Calu3 (cell line): Measurements from ENCODE around the gene ZNF213. TPM values are rescaled to one million over a fixed set of nuclear protein-coding genes. Genes with fewer than 3 reads are reported as not detected.
"Not testable (repeated sequence)": the region's sequence is repeated elsewhere in the genome, so short reads cannot be mapped to it uniquely, and the experiment has no call there.

ENCODE experiments used
- BruUV-seq: library from RNA; stranded (reverse); fragments of 400-500 nt; replicated peaks from 2 replicates; lab custom pipeline; 2021; lab: Mats Ljungman, UMichigan
- CTCF ChIA-PET: fragments of 300-600 bp; sonication (Branson Sonifier 250); formaldehyde crosslinking; loops from one replicate; lab custom pipeline; 2022; ENCODE audit warnings: antibody characterized with exemption; lab: Charles Lee
- DNase-seq: peaks from one replicate; pipeline ENCODE4 v3.0.0; 2022
- H3K27ac Mint-ChIP-seq: one replicate; pipeline ENCODE4 v1.8.0; 2022; ENCODE audit warnings: mixed read lengths; ENCODE audit not compliant: unreplicated experiment
- H3K27me3 Mint-ChIP-seq: one replicate; pipeline ENCODE4 v1.8.0; 2022; ENCODE audit warnings: mixed read lengths; ENCODE audit not compliant: unreplicated experiment
- H3K36me3 Mint-ChIP-seq: one replicate; pipeline ENCODE4 v1.8.0; 2022; ENCODE audit warnings: mild to moderate bottlenecking, moderate library complexity, mixed read lengths; ENCODE audit not compliant: insufficient read depth, unreplicated experiment
- H3K4me1 Mint-ChIP-seq: one replicate; pipeline ENCODE4 v1.8.0; 2022; ENCODE audit warnings: mild to moderate bottlenecking, low read depth, mixed read lengths; ENCODE audit not compliant: unreplicated experiment
- H3K4me3 Mint-ChIP-seq: one replicate; pipeline ENCODE4 v1.8.0; 2022; ENCODE audit warnings: mild to moderate bottlenecking, low read depth, moderate library complexity, mixed read lengths; ENCODE audit not compliant: unreplicated experiment
- H3K9me3 Mint-ChIP-seq: one replicate; pipeline ENCODE4 v1.8.0; 2022; ENCODE audit warnings: low read depth, mixed read lengths; ENCODE audit not compliant: unreplicated experiment
- intact Hi-C: fragments of 100-400 bp; cut with micrococcal nuclease; formaldehyde crosslinking; loops from one replicate; pipeline ENCODE4 v1.10.0; 2022; ENCODE audit not compliant: unreplicated experiment
- total RNA-seq: library from RNA; stranded (reverse); gene quantifications from 2 replicates; pipeline ENCODE4 v1.2.3, GENCODE V29; 2022
- TF ChIP-seq, protein P1 (sequence below): fragments of 200-600 bp; IDR thresholded peaks from one replicate; pipeline ENCODE4 v1.8.0; 2022; ENCODE audit warnings: antibody characterized with exemption; ENCODE audit not compliant: unreplicated experiment

ZNF213 gene
- total RNA-seq, 1 experiment from 2014 or later, result 11.8 TPM

DNA sequence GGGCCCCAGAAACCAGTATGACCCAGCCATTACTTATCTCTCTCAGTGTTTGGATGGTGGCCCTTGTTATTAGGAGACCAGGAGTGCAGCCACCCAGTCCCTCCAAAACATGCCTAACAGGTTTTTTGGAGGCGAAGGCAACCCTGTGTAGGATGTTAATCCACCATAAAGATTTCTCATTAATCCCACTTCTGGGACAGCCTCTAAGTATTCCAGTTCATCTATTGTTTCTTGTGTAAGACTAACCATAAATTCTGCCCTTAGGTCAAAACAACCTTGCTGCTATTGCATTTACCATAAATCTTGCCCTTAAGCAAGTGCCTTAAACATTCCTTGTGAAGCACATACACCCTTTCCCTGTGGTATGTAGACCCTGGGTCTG, 31.7 kb downstream of the ZNF213 start:
- DNase-seq, result no peak
- CTCF ChIA-PET, result interaction anchor here (0.6 to 1.1 kb wide), 6 partner anchors 14 to 135 kb away, joined by 3 to 12 read pairs (median 6); no protein-coding TSS in a partner anchor
- Mint-ChIP-seq H3K27ac (no peak overlapping the region), H3K9me3 (no peaks in the 10 kb centered on the region), H3K4me1 (peaks cover 17% of the 10 kb centered on the region), H3K4me3 (no peak overlapping the region), H3K36me3 (peaks cover 9% of the 10 kb centered on the region), H3K27me3 (peaks cover 38% of the 10 kb centered on the region)
- TF ChIP-seq, protein P1, sequence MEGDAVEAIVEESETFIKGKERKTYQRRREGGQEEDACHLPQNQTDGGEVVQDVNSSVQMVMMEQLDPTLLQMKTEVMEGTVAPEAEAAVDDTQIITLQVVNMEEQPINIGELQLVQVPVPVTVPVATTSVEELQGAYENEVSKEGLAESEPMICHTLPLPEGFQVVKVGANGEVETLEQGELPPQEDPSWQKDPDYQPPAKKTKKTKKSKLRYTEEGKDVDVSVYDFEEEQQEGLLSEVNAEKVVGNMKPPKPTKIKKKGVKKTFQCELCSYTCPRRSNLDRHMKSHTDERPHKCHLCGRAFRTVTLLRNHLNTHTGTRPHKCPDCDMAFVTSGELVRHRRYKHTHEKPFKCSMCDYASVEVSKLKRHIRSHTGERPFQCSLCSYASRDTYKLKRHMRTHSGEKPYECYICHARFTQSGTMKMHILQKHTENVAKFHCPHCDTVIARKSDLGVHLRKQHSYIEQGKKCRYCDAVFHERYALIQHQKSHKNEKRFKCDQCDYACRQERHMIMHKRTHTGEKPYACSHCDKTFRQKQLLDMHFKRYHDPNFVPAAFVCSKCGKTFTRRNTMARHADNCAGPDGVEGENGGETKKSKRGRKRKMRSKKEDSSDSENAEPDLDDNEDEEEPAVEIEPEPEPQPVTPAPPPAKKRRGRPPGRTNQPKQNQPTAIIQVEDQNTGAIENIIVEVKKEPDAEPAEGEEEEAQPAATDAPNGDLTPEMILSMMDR, result no peak
- intact Hi-C loops, result no loop called here
- no TSS peak for BruUV-seq

- H3K27ac Mint-ChIP-seq, BruUV-seq, DNase-seq, intact Hi-C loops, H3K9me3 Mint-ChIP-seq, H3K4me3 Mint-ChIP-seq: not testable (repeated sequence)
- CTCF ChIA-PET, result interaction anchor here (0.6 to 1.4 kb wide), 3 partner anchors 10 to 39 kb away, joined by 3 to 5 read pairs (median 4); no protein-coding TSS in a partner anchor
- Mint-ChIP-seq H3K36me3 (peaks cover 19% of the 10 kb centered on the region), H3K27me3 (peaks cover 47% of the 10 kb centered on the region), H3K4me1 (peaks cover 30% of the 10 kb centered on the region)
Measured at GRCh38 chr16:3168729-3169128, 33.9 kb downstream of the ZNF213 start.

DNA sequence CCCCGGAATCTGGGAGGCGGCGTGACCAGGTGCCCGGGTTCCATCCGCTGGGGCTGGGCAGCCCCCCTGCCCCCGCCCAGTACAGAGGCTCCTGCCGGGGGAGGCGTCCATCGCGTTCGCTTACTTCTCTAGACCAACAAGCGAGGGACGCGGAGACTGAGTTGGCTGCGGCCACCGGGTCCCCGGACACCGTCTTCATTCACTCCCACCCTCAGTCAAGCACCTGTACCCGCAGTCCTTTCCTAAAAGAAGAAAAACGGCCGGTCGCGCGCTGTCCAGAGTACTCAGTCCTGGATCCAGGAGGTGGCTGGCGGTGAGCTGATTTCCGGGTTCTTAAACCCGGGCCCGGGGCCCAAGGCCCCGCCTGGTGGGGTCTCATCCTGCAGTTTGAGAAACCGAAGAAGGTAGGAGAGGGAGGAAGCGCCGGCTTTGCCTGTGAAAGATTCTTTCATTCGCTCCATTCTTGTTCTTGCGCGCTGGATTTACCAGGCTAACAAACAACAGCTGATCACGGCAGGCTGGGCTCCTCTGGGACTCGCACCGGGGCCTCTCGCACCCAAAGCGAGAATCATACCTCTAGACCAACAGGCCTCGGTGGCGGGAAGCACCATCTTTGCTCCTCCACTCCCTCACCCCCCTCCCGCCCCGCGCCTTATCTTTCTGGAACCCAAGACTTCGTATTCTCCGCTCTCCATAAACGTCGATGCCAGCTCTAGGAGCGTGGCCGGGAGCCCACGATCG, 35.8 kb downstream of the ZNF213 start:
- no TSS peak for BruUV-seq
- Mint-ChIP-seq H3K4me3 (peak overlapping the region; percentile 54), H3K27me3 (peaks cover 66% of the 10 kb centered on the region)

DNA sequence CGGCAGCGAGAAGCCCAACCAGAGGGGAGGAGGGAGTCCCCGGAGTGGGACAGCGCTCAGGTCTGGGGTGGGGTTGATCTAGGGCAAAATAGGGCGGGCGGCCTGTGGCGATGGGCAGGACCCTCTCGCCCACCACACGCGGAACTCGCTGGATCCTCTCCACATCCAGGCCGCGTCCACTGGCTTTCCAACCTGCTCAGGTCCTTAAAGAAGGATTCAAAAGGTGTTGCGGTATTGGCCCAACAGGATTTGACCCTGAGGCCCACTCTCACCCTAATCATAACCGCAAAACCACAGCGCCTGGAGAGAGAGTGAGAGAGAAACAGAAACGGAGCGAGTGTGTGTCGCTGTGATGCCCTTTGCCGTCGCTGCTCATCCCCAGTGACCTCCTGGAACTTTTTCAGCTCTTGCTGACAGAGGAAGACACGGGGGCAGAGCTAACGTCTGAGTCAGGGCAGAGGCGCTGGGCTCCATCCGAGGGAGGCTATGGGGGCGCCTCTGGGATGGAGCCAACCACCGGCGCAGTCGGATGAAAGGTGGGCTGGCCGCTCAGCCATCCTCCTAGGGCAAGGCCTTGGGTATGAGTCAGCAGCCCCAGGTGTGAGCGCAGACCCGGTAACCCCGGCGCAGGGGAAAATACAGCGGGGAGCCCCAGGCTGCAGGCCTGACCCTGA, 36.5 kb downstream of the ZNF213 start:
- H3K9me3 Mint-ChIP-seq, result no peaks in the 10 kb centered on the region
- CTCF ChIA-PET, result interaction anchor here (0.7 to 1.8 kb wide), 3 partner anchors 13 to 42 kb away, joined by 5 to 12 read pairs (median 7); no protein-coding TSS in a partner anchor
- BruUV-seq, result no TSS peak
- peak overlapping the region; percentile 78 for H3K27ac Mint-ChIP-seq
- H3K4me3 Mint-ChIP-seq, result peak overlapping the region; percentile 54
- TF ChIP-seq, protein P1, result no peak
- H3K36me3 Mint-ChIP-seq, result peaks cover 37% of the 10 kb centered on the region
- peaks cover 28% of the 10 kb centered on the region for H3K4me1 Mint-ChIP-seq
- peak; percentile 43 for DNase-seq
- H3K27me3 Mint-ChIP-seq, result peaks cover 73% of the 10 kb centered on the region
- intact Hi-C loops, result no loop called here

More for the DNA sequence above, 35.8 kb downstream of the ZNF213 start:
- TF ChIP-seq, protein P1, result no peak
- no peak overlapping the region for H3K27ac Mint-ChIP-seq
- H3K4me1 Mint-ChIP-seq, result peaks cover 30% of the 10 kb centered on the region
- H3K9me3 Mint-ChIP-seq, result no peaks in the 10 kb centered on the region
- intact Hi-C loops, result no loop called here
- DNase-seq, result no peak
- peaks cover 32% of the 10 kb centered on the region for H3K36me3 Mint-ChIP-seq
- CTCF ChIA-PET, result interaction anchor here (0.7 to 1.8 kb wide), 3 partner anchors 12 to 41 kb away, joined by 5 to 12 read pairs (median 7); no protein-coding TSS in a partner anchor
